ENCODE data around the gene LIMCH1. TPM values are rescaled to one million over a fixed set of nuclear protein-coding genes. Genes with fewer than 3 reads are reported as not detected.
"Not testable (repeated sequence)": the region's sequence is repeated elsewhere in the genome, so short reads cannot be mapped to it uniquely, and the experiment has no call there.

Gene LIMCH1
- total RNA-seq, 1 donor from 2014 or later, result 66.2 TPM

DNA sequence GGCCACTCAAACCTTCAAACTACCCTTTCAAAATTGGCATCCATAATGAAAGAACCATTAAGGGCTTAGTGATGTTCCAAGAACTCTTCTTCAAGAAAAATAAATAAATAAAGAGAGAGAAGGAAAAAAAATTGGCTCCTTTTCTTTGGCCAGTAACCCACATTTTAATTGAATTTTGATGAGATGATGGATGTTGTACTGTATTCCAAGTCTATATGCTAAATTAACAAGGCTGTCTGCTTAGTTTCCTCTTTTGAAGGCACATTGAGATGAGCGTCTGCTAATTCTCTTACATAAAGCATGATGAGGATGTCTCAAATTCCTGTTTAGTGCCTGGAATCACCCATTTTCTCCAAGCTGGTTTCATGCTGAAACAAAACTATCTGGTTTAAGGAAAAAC lies 177.2 kb downstream of the LIMCH1 start:
- DNase-seq (ENCODE audit: extremely low read depth, low read depth, low spot score), result no peak

DNA sequence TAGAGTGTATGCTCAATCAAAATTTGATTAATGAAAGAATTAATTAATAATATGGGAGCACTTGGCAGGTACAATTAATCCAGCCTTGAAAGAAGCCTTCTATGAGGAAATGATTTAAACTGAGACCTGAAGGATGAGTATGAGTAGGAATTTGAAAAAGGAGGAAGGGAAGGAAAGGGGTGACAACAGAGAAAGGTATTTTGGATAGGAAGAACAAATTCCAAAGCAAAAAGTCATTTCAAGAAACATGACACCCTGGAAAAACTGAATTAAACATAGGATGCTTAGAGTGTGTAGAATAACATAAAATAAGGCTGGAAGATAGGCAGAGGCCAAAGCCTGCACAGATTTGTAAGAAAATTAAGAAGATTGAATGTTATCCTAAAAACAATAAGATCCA lies 180.9 kb downstream of the LIMCH1 start:
- no peak for DNase-seq (ENCODE audit: extremely low read depth, low read depth, low spot score)

DNA sequence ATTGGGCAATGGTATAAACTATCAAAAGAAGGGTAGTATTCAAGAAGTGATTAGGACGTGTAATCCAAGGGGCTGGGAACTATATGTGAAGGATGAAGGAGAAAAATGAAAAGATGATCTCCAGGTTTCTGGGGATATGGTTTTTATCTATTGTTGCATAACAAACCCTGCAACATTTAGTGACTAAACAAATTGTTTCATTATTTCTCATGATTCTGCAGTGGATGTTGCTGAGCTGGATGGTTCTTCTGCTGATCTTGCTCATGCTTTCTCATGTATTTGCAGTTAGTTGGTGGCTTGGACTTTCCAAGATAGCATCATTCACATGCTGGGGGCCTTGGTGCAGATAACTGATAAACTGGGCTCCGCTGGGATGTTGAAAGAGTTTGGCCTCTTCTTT lies 181.5 kb downstream of the LIMCH1 start:
- no peak for DNase-seq (ENCODE audit: extremely low read depth, low read depth, low spot score)

DNA sequence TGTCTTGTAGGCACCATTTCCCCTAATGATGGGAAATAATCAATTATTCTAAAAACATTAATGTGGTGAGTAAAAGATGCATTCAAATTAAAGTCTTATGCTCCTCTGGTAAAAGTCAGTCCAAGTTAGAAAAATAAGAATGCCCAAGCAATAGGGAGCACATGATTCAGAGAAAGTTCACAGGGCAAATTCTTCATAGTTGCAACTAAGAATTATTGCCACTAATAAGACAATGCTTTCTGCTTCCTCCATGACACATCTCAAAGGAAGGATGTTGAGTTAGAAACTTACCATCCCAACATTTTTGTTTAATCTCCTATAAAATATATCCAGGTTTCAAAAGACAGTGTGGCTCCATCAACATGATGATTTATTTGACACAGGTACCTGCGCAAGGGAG lies 184.2 kb downstream of the LIMCH1 start:
- DNase-seq (ENCODE audit: extremely low read depth, low read depth, low spot score), result no peak

DNA sequence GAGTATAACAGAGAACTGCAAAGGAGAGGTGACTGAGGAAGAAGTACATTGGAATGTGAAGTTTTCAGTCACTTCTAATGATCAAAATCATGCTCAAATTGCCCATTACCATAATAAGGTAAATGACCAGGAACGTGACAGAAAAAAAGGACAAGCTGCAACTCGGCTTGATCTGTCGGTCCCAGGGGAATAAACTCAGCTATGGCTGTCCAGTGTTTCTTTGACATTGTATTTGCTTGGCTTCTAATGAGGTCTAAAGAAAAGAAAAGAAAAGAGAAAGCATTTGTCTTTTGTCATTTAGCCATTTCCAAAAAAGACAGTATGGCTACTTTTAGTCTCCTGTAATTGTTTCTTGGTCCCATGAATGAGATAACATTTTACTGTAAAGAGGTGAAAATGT lies 185.3 kb downstream of the LIMCH1 start:
- DNase-seq (ENCODE audit: extremely low read depth, low read depth, low spot score), result no peak

DNA sequence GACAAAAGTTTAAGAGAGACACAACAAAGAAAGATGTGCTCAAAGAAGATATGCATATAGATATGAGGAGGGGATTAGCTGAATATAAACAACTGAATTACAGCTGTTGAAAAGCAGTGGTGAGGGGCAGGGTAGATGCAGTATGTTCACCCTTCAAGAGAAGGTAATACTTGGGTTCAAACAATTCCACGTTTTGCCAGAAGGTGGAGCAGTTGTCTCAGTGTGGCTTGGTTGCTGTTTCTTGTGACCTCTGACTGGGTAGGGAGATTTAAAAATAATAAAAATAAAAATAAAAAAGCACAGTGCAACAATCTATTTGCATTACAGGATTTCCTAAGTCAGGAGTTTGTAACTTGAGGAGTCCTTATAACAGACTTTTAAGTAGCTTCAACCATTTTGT lies 187.3 kb downstream of the LIMCH1 start:
- no peak for DNase-seq (ENCODE audit: extremely low read depth, low read depth, low spot score)

DNA sequence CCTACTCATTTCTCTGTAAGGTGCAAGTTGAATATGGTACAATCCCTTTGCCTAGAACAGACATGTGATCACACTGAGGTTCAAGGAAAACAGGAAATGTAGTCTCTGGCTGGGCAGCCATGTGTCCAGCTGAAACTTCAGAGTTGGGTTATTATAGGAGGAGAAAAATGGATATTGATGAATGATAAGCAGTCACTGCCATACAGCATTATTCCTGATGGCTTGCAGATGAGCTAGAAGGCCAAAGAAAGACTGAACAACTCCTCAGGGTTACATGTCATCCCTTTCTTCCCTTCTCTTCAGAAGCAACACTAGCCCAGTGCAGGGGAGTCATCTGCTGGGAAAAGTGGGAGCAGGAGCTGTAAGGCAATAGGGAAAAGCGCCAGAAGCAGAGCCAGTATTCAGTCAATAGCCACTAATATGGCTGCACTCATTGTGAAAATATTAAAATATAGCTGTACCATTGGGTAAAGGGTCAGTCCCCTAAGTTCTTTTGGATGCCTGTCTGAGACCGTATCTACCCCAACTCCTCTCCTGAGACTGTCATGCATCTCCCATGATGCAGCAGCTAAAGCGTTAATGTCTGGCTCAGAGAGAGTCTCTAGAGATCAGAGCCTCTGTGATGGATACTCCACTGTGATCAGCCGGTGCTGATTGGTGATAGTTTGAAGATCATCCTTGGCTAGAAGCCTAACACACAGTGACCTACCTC lies 190.1 kb downstream of the LIMCH1 start:
- no peak for DNase-seq (ENCODE audit: extremely low read depth, low read depth, low spot score)

DNA sequence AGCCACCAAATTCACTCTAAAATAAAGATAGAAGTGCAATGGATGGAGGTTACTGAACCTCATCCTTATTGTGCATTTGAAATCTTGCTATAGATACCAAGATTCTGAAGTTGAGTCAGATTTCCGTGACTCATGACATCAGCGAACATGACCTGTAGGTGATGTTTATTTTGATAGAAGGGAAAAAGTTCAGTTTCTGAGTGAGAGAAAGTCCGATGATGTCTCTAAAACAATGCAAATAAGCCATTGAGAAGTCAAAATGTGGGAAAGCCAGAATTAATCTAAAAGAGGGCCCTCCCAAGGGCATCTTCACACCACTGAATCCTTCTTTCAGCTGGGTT lies 190.6 kb downstream of the LIMCH1 start:
- DNase-seq (ENCODE audit: extremely low read depth, low read depth, low spot score), result no peak

DNA sequence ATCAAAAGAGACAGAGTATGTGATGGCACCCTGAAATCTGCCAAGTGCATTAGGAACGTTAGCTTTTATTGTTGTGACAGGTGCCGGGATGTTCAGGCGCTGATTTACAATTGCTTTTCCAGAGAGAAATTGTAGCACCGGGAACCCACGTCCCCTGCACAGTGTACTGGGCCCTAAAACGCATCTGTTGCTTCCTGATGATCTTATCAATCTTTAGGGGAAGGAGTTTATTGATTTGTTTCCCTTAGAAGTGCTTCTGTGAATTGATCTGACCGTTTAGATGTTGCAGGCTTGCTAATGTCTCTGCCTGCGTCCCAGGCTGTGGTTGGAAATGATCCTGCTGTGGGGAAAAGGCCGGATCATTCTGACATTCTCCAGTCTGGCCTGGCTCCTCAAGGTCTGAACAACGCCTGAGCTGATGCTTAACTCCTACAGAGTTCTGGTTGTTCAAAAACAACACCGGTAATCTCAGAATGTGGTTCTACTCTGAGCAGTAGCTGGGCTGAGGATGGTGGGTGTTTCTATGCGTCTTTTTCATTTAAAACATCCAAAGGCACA lies 193.7 kb downstream of the LIMCH1 start:
- DNase-seq (ENCODE audit: extremely low read depth, low read depth, low spot score), result no peak

DNA sequence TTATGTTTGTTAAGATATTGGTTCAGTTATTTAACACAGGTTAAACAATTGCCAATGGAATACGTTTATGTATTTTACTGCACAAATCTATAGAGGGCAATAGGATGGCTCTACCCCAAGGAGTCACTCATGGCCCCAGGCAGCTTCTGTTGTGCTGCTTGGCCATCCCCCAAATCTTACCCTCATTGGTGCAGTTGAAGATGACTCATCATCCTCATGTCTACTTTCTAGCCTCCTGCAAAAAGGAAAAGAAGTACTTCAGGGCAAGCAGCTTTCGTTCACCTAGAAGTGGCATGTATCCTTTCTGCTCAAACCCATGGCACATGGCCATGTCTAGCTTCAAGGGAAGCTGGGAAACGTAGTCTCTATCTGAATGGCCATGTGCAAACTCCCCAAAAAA lies 196.4 kb downstream of the LIMCH1 start:
- DNase-seq (ENCODE audit: extremely low read depth, low read depth, low spot score), result no peak

DNA sequence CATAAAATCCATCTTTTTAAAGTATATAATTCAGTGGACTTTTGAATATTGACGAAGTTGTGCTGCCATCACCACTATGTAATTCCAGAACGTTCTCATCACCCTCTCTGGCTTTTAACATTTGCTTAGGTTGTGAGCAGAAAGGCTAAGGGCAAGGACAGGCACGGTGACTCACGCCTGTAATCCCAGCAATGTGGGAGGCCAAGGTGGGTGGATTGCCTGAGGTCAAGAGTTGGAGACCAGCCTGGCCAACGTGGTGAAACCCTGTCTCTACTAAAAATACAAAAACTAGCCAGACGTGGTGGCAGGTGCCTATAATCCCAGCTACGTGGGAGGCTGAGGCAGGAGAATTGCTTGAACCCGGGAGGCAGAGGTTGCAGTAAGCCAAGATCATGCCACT lies 199.5 kb downstream of the LIMCH1 start:
- not testable (repeated sequence) for DNase-seq (ENCODE audit: extremely low read depth, low read depth, low spot score)

DNA sequence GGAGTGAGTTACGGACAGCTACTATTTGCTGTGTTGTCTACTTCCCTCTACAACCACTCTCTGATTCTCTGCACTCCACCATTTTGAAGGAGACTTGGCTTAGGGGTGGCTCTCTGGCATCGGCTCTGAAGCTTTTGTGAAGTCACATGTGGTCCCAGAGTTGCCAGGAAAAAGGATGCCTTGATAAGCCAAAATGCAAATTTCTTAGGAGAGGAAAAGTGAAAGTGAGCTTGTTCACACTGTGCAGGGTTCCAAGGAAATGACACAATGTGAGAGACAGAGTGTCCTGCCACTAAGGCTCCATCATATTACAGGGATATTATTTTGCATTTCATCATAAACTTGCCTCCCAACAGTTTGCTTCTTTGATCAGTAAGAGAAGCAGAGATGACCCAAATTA lies 203.4 kb downstream of the LIMCH1 start:
- DNase-seq (ENCODE audit: extremely low read depth, low read depth, low spot score), result no peak

DNA sequence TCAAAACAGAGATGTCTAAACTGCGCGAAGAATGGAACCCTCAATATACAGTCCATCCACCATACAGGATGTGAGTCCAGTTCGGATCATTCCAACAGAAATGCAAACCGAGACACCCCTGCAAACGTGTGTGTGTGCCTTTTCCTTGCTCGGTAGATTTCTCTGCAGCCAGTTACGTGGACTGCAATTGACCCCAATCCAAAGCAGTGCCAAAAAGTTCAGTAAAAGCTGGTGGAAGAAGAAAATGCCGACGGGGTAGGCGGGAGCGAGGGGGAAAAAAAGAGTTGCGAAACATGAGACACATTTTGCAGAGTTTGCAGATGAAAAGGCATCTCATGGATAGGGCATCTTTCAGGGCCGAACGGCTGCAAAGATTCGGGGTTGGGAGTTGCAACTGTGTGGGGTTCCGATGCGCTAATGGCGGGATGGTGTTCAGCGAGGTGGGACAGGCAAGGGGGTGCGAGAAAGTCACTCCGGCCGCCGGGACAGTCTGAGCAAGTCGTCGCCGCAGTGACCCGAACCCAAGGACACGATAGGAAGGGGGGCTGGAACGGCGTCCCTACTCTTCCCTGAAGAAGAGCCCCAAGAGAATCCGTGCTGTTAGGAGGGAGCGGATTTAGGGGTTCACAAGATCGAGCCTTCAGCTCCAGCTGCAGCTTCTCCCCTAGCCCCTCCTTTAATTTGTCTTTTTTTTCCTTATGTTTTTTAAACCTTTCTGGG lies 206.8 kb downstream of the LIMCH1 start:
- no peak for DNase-seq (ENCODE audit: extremely low read depth, low read depth, low spot score)

DNA sequence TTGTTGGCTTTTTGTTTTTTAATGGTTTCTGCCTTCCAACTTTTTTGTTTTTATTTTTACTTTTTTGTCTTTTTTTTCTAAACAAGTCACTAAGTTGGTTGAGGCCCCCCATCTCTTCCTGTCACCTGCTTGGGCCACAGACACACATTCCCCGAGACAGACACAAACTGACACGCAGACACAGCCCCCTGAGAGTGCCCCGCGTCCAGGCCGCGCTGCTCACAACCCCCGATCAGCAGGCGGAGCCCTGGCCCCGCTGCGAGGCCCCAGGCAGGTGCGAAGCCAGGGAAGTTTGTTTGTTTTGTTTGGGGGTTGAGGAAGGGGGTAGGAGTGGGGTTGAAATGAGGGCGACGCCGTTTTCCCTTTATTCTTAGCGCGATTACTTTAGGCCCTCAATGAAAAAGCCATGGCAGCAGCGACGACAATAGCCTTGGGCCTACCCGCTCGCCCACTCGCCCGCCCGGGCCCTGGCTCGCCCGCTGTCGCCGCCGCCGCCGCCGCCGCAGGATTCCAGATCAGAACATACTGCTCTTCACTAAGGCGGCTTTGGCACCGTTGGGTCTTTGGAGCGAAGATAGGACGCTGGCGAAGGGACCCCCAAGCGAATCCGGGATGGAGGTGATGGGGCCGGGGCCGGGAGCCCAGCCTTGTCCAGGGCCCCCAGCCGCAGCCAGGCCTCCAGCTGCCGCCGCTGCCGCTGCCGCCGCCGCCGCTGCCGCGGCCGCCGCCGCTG lies 207.5 kb downstream of the LIMCH1 start:
- no peak for DNase-seq (ENCODE audit: extremely low read depth, low read depth, low spot score)

DNA sequence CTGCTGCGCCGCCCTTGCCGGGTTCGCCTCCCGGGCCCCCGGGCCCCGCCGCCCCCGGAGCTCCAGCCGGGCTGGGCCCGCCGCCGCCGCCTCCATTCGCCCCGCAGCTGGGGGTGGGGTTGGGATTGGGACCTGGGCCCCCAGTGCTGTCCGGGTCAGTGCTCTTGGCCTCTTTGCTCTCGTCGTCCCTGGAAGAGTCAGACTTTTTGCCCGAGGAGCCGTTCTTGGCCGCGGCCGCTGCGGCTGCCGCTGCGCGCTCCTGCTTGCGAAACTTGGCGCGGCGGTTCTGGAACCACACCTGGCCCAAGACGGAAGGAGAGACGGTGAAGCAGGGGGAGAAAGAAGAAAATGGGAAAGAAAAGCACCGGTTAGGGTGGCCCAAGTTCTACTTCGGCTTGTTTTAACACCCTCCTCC lies 208.1 kb downstream of the LIMCH1 start:
- no peak for DNase-seq (ENCODE audit: extremely low read depth, low read depth, low spot score)

DNA sequence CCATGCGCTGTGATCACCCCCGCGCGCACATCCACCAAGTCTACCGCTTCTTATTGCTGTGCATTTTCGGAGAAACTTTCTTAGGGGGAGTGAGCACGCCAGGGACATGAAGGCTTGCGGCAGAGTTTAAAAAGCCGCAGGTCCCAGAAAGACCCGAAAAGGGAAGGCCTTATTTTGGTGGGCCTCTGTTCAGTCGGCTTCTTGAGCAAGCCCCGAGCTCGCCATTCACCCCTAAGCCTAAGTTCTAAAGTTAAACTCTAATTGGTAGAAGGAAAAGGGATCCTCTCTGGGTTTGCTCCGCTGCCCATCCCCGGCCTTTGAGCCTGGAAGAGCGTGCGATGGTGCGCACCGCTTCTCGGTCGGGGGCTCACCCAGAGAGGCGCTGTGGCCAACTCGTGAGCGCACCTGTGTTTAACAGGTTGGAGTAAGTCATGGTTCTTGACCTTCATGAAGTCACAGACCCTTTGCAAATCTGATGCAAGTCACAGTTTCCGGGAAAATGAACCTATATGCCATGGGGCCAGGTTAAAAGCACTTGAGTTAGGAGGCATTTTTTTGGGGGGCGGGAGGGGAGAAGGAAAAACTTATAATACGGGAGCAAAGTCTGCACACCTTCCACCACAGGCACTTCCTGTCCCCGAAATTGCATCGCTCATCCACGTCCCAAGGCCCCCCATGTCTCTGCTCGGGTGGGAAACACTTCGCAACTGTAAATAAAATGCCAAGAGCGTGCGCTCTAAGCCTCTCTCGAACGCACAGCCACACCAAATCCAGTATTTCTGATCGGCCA lies 208.7 kb downstream of the LIMCH1 start:
- DNase-seq (ENCODE audit: extremely low read depth, low read depth, low spot score), result no peak

DNA sequence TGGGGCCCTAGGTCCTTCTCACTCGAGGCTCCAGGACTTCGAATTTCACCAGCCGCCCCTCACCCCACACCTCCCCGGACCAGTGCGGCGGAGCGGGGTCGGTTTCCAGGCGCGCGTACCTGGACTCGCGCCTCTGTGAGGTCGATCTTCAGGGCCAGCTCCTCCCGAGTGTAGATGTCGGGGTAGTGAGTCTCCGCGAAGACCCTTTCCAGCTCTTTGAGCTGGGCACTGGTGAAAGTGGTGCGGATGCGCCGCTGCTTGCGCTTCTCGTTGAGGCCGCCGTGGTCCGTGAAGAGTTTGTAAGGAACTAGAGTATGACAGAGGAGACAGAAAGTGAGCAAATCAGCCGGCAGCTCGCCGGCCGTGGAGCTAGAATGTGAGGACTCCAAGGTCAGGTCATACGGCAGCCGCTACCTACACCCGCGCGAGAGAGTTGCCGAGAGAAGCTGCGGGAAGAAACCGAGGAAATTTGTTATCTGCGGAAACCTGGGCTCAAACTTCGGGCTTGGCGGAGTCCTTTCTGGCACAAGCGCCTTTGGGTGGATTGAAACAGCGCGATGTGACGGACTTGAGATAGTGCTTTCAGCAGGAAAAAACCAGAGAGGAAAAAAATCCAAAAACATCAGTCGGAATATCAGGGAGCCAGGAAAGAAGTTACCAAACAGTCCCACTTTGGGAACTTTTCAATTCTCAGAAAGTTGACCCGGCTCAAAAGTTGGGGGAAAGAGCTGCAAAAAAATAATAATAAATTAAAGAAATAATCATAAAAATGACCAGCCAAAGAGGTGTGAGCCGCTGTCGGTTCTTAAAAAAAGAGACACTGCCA lies 209.5 kb downstream of the LIMCH1 start:
- DNase-seq (ENCODE audit: extremely low read depth, low read depth, low spot score), result no peak

DNA sequence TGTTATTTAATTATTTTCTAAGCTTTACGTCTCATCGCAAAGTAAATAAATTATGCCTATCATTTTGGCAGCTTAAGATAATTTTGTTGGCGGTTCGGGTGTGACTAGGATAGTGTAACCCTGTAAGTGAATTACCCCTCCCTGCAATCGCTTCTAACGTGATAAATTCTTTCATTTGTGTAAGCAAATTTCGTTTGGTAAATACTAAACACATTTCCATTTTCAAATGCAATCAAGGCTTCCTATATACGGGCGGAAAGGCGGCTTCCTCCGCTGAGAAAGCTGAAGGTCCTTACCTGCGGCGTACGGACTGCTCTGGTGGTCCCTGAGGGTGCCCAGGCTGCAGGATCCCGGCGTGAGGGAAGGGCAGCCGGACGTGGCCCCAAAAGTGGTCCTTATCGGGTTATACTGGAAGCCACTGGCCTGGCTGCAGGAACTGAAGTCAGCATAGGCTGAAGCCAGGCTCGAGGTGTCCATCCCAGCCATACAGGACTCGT lies 210.2 kb downstream of the LIMCH1 start:
- no peak for DNase-seq (ENCODE audit: extremely low read depth, low read depth, low spot score)

DNA sequence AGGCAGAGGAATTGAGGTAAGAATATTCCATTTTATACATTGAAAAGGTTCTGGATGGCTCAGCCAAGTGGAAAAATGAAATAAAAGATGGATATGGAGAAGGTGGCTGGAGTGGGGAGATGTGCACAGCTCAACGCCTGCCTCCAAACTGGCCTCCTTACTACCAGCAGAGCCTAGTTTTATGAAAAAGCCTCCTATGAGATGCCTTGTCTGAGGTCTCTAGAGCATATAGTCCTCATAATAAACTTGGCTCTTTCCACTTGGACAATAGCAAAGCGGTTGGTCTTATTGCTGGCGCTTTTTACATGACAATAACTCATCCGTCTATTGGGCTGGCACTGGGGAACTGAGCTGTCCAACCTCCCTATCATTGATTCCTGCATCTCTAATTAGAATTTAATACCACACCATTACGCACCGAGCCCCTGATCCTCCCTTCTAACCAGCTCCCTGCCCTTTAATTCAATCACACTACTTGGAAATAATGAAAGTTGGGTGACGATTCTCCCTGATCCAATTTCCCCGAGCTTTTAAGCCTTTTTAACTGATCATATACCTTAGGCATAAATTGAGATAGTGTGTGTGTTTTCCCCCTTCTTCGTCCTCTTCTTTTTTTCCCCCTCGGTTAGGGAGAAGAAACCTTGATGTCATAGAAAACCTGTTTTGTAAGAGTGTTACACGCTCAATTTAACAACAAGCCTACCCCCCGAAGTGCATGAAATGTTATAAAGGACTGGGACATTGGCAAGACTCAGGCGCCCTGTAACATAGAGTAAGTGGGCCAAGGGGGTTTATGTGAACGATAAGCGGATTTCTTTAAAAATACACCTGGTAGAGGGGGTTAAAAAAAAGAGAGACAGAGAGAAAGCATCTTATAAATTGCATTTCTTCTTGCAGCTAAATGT lies 210.9 kb downstream of the LIMCH1 start, which contains the start of gene PHOX2B:
TSS of gene PHOX2B (minus strand) at position 155 of the 905 bp plus-strand sequence. CDS start at position 40, 115 bp downstream.
- DNase-seq (ENCODE audit: extremely low read depth, low read depth, low spot score), result no peak

Data from glomerular endothelial cell (primary cell).